Neural progenitor cell (in vitro differentiated cells): Measurements from ENCODE around the gene TBC1D14. TPM values are rescaled to one million over a fixed set of nuclear protein-coding genes. Genes with fewer than 3 reads are reported as not detected.

Experiments used
- DNase-seq: peaks from one replicate; pipeline ENCODE4 v3.0.0-alpha.2; 2016; ENCODE audit warnings: low spot score
- H2AFZ ChIP-seq: fragments of 200-600 bp; sonication (generic); replicated peaks from 2 replicates; pipeline ENCODE4 v1.6.1; 2016; ENCODE audit warnings: antibody characterized with exemption
- H3F3A ChIP-seq: fragments of 200-600 bp; sonication (generic); 2 replicates; pipeline ENCODE4 v1.6.1; 2016; ENCODE audit warnings: antibody characterized with exemption, low read depth
- H3K27ac ChIP-seq: fragments of 200-600 bp; sonication (generic); 2 replicates; pipeline ENCODE4 v1.5.1; 2016; ENCODE audit warnings: mild to moderate bottlenecking
- H3K27me3 ChIP-seq: fragments of 200-600 bp; sonication (generic); 2 replicates; pipeline ENCODE4 v1.6.1; 2016; ENCODE audit warnings: mild to moderate bottlenecking, moderate library complexity
- H3K36me3 ChIP-seq: fragments of 200-600 bp; sonication (generic); 2 replicates; pipeline ENCODE4 v1.5.1; 2016
- H3K4me1 ChIP-seq: fragments of 200-600 bp; sonication (generic); 2 replicates; pipeline ENCODE4 v1.6.1; 2016; ENCODE audit warnings: mixed run types
- H3K4me2 ChIP-seq: fragments of 200-600 bp; sonication (generic); 2 replicates; pipeline ENCODE4 v1.6.1; 2016
- H3K4me3 ChIP-seq: fragments of 200-600 bp; sonication (generic); 2 replicates; pipeline ENCODE4 v1.5.1; 2016
- H3K79me2 ChIP-seq: fragments of 200-600 bp; sonication (generic); 2 replicates; pipeline ENCODE4 v1.6.1; 2016; ENCODE audit warnings: low read depth
- H3K9ac ChIP-seq: fragments of 200-600 bp; sonication (generic); 2 replicates; pipeline ENCODE4 v1.6.1; 2016
- H3K9me3 ChIP-seq: fragments of 200-600 bp; sonication (generic); 2 replicates; pipeline ENCODE4 v1.5.1; 2016; ENCODE audit warnings: low read depth
- H4K20me1 ChIP-seq: fragments of 200-600 bp; sonication (generic); 2 replicates; pipeline ENCODE4 v1.6.1; 2016; ENCODE audit warnings: low read depth
- H3K27ac Mint-ChIP-seq: 3 replicates; pipeline ENCODE4 v1.8.0; 2021; ENCODE audit warnings: mixed read lengths
- H3K27me3 Mint-ChIP-seq: 2 replicates; pipeline ENCODE4 v1.8.0; 2022; ENCODE audit warnings: low read depth, mild to moderate bottlenecking, inconsistent platforms, moderate library complexity, mixed read lengths; ENCODE audit not compliant: insufficient read depth
- H3K36me3 Mint-ChIP-seq: 3 replicates; pipeline ENCODE4 v1.8.0; 2021; ENCODE audit warnings: mixed read lengths
- H3K4me1 Mint-ChIP-seq: 3 replicates; pipeline ENCODE4 v1.8.0; 2021; ENCODE audit warnings: mixed read lengths
- H3K4me3 Mint-ChIP-seq: 3 replicates; pipeline ENCODE4 v1.8.0; 2021; ENCODE audit warnings: mild to moderate bottlenecking, moderate library complexity, mixed read lengths
- H3K9me3 Mint-ChIP-seq: 3 replicates; pipeline ENCODE4 v1.8.0; 2020; ENCODE audit warnings: mixed read lengths
- CTCF ChIP-seq: fragments of 200-600 bp; sonication (generic); IDR thresholded peaks from 2 replicates; pipeline ENCODE4 v1.5.1; 2017; ENCODE audit warnings: antibody characterized with exemption, mild to moderate bottlenecking
- EZH2 ChIP-seq: fragments of 200-600 bp; sonication (generic); IDR thresholded peaks from 2 replicates; pipeline ENCODE4 v1.6.1; 2017; ENCODE audit warnings: antibody characterized with exemption, mild to moderate bottlenecking, moderate library complexity
- EZH2phosphoT487 ChIP-seq: fragments of 200-600 bp; sonication (generic); IDR thresholded peaks from 2 replicates; pipeline ENCODE4 v1.6.1; 2017; ENCODE audit warnings: antibody characterized with exemption
- total RNA-seq: library from RNA; depleted of rRNA; stranded (reverse); fragments of >200 nt; gene quantifications from 2 replicates; pipeline ENCODE4 v1.2.3, GENCODE V29; 2015; ENCODE audit warnings: low replicate concordance

TBC1D14 gene
- total RNA-seq, 1 donor from 2014 or later = 47.9 TPM

DNA sequence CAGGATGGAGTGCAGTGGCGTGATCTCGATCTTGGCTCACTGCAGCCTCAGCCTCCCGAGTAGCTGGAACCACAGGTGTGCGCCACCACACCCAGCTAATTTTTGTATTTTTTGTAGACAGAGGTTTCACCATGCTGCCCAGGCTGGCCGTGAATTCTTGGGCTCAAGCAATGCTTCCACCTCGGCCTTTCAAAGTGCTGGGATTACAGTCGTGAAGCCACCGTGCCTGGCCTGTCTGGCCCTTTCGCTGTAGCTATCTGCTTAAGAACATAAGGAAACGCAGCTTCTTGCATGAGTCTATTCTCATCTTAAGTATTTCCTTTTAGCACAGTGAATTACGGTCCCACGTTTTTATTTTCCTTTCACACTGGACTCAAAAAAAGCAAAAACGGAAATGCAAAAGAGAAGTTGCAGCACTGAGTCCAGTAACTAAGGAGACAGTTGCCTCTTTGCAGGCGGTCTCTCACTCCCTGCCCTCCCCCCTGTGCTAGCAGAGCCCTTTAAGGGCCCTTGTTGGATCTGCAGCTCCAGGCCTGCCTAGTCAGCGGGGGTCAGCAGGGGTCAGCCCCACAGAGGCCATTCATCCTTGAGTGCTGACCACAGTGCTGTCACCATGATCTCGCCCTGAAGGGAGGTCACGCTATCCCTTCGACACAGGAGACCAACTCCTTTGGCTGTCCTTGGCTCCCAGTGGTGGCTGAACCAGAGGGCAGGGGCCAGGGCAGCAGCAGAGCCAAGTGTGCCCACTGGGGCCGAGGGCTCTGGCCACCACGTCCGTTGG is 21.8 kb upstream of the TBC1D14 start:
- Mint-ChIP-seq H3K4me3 (no peak overlapping the region), H3K36me3 (peaks cover 13% of the 10 kb centered on the region), H3K4me1 (peaks cover 23% of the 10 kb centered on the region), H3K27ac (no peak overlapping the region), H3K9me3 (peaks cover 10% of the 10 kb centered on the region), H3K27me3 (peaks cover 2% of the 10 kb centered on the region)
- DNase-seq = no peak
- Histone ChIP-seq H3K79me2 (no peaks in the 10 kb centered on the region), H3K9me3 (no peaks in the 10 kb centered on the region), H3K4me1 (peaks cover 21% of the 10 kb centered on the region), H3F3A (peaks cover 21% of the 10 kb centered on the region), H3K4me3 (no peak overlapping the region), H2AFZ (no peak overlapping the region), H3K9ac (no peak overlapping the region), H3K27ac (no peak overlapping the region), H3K4me2 (no peak overlapping the region), H3K27me3 (no peaks in the 10 kb centered on the region), H4K20me1 (peaks cover 4% of the 10 kb centered on the region), H3K36me3 (no peaks in the 10 kb centered on the region)
- TF ChIP-seq CTCF (no peak), EZH2phosphoT487 (no peak), EZH2 (no peak)

DNA sequence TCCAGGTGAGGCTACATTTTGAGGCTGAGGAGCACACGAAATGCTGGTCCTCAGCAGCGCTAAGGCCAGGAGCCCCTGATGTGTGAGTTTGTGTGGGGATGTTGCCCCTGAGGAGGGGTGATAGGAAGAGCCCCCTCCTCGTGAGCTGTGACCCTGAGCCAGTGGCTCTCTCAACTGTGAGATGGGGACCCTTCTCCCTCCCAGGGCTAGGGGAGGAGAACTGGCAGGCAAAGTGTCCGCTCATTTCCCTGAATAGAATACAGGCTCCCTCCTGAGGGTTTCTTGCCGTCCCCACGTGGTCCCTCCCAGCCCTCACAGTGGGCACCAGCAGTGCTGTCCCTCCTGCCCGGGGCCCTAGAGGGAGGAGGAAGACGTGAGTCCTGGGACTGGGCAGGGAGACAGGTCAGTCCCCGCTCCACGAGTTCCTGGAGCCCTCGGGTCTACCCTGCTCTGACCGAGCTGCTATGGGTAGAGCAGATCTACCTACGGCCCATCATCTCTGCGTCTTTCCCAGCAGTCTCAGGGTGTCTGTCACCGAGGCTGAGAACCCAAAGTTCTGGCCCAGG is 21.0 kb upstream of the TBC1D14 start:
- TF ChIP-seq EZH2phosphoT487 (no peak), CTCF (no peak), EZH2 (no peak)
- Mint-ChIP-seq H3K9me3 (peaks cover 10% of the 10 kb centered on the region), H3K36me3 (peaks cover 11% of the 10 kb centered on the region), H3K4me1 (peaks cover 28% of the 10 kb centered on the region), H3K27me3 (peaks cover 2% of the 10 kb centered on the region), H3K4me3 (no peak overlapping the region), H3K27ac (no peak overlapping the region)
- no peaks in the 10 kb centered on the region for H3K9me3 ChIP-seq
- H3K4me2 ChIP-seq = no peak overlapping the region
- no peaks in the 10 kb centered on the region for H3K36me3 ChIP-seq
- no peak overlapping the region for H3K4me3 ChIP-seq
- no peak overlapping the region for H3K9ac ChIP-seq
- no peaks in the 10 kb centered on the region for H3K27me3 ChIP-seq
- peaks cover 4% of the 10 kb centered on the region for H4K20me1 ChIP-seq
- H2AFZ ChIP-seq = no peak overlapping the region
- peaks cover 21% of the 10 kb centered on the region for H3K4me1 ChIP-seq
- no peak overlapping the region for H3K27ac ChIP-seq
- no peak for DNase-seq
- H3K79me2 ChIP-seq = no peaks in the 10 kb centered on the region
- peaks cover 13% of the 10 kb centered on the region for H3F3A ChIP-seq

GRCh38 chr4:6889101-6889735 is 20.4 kb upstream of the TBC1D14 start:
- no peak for DNase-seq
- no peaks in the 10 kb centered on the region for H3K36me3 ChIP-seq
- no peaks in the 10 kb centered on the region for H3K27me3 ChIP-seq
- H3K27ac Mint-ChIP-seq = no peak overlapping the region
- no peaks in the 10 kb centered on the region for H3K79me2 ChIP-seq
- H3K36me3 Mint-ChIP-seq = peaks cover 11% of the 10 kb centered on the region
- peaks cover 28% of the 10 kb centered on the region for H3K4me1 Mint-ChIP-seq
- H3K4me3 ChIP-seq = no peak overlapping the region
- H4K20me1 ChIP-seq = peaks cover 4% of the 10 kb centered on the region
- no peak overlapping the region for H3K4me2 ChIP-seq
- H3K9me3 Mint-ChIP-seq = peaks cover 10% of the 10 kb centered on the region
- H3K9ac ChIP-seq = no peak overlapping the region
- no peak overlapping the region for H3K4me3 Mint-ChIP-seq
- peaks cover 2% of the 10 kb centered on the region for H3K27me3 Mint-ChIP-seq
- H3F3A ChIP-seq = peaks cover 8% of the 10 kb centered on the region
- H2AFZ ChIP-seq = no peak overlapping the region
- no peaks in the 10 kb centered on the region for H3K9me3 ChIP-seq
- no peak for TF ChIP-seq CTCF
- TF ChIP-seq EZH2phosphoT487 = no peak
- H3K4me1 ChIP-seq = peaks cover 18% of the 10 kb centered on the region
- no peak overlapping the region for H3K27ac ChIP-seq
